Upper lobe of right lung (tissue), 1 donor: ENCODE results near the gene KCNQ4. TPM values are rescaled to one million over a fixed set of nuclear protein-coding genes. Genes with fewer than 3 reads are reported as not detected.

Experiments used
- ATAC-seq: fragments of 200-7000 bp; cut with Tn5 transposase; one replicate; pipeline ENCODE4 v1.9.1; 2020; ENCODE audit warnings: mild to moderate bottlenecking, moderate library complexity
- DNase-seq: peaks from one replicate; pipeline ENCODE4 v3.0.0-alpha.2; 2020
- H3K27ac ChIP-seq: fragments of 200-600 bp; one replicate; pipeline ENCODE4 v1.8.0; 2022
- H3K27me3 ChIP-seq: fragments of 200-600 bp; one replicate; pipeline ENCODE4 v1.8.0; 2022; ENCODE audit warnings: mild to moderate bottlenecking
- H3K36me3 ChIP-seq: fragments of 200-600 bp; one replicate; pipeline ENCODE4 v1.8.0; 2022
- H3K4me1 ChIP-seq: fragments of 200-600 bp; one replicate; pipeline ENCODE4 v1.8.0; 2022
- H3K4me3 ChIP-seq: fragments of 200-600 bp; one replicate; pipeline ENCODE4 v1.8.0; 2022; ENCODE audit warnings: mild to moderate bottlenecking
- H3K9me3 ChIP-seq: fragments of 200-600 bp; one replicate; pipeline ENCODE4 v1.8.0; 2022
- CTCF ChIP-seq: fragments of 200-600 bp; IDR thresholded peaks from one replicate; pipeline ENCODE4 v1.8.0; 2022; ENCODE audit warnings: antibody characterized with exemption
- intact Hi-C: fragments of 100-400 bp; cut with DNase I; formaldehyde crosslinking; loops from one replicate; pipeline ENCODE4 v1.11.0; 2022
- total RNA-seq: library from RNA; stranded (reverse); fragmentation: NEBNext Ultra II Directional; extraction: Animal tissue kit (Norgen Biotek cat#: 25700); gene quantifications from one replicate; pipeline ENCODE4 v1.2.1, GENCODE V29; 2021
- donor health status: DM: no; HTN: yes; CAD: no; lungs with severe emphysema.

The KCNQ4 gene
- total RNA-seq, 1 donor from 2014 or later = 0.96 TPM

- H3K4me3 ChIP-seq = no peak overlapping the region
- no peaks in the 10 kb centered on the region for H3K36me3 ChIP-seq
- no peak overlapping the region for H3K27ac ChIP-seq
- no peaks in the 10 kb centered on the region for H3K27me3 ChIP-seq
- H3K4me1 ChIP-seq = no peaks in the 10 kb centered on the region
- H3K9me3 ChIP-seq = no peaks in the 10 kb centered on the region
- TF ChIP-seq CTCF = no peak
- DNase-seq = no peak
- intact Hi-C loops = loop anchor here (10.0 kb wide), 1 partner anchor 228 kb away; no protein-coding TSS in a partner anchor
- no peak for ATAC-seq
Measured at GRCh38 chr1:40842691-40843090, 59.1 kb downstream of the KCNQ4 start.

- Histone ChIP-seq H3K4me3 (no peak overlapping the region), H3K9me3 (no peaks in the 10 kb centered on the region), H3K27ac (no peak overlapping the region), H3K27me3 (no peaks in the 10 kb centered on the region), H3K4me1 (no peaks in the 10 kb centered on the region), H3K36me3 (no peaks in the 10 kb centered on the region)
- ATAC-seq (no peak), DNase-seq (no peak)
- no peak for TF ChIP-seq CTCF
- intact Hi-C loops = loop anchor here (10.0 kb wide), 1 partner anchor 229 kb away; no protein-coding TSS in a partner anchor
Measured at GRCh38 chr1:40844079-40844478, 60.5 kb downstream of the KCNQ4 start.

GRCh38 chr1:40844887-40845878, 61.6 kb downstream of the KCNQ4 start:
- Histone ChIP-seq H3K27me3 (no peaks in the 10 kb centered on the region), H3K4me3 (no peak overlapping the region), H3K36me3 (no peaks in the 10 kb centered on the region), H3K27ac (no peak overlapping the region), H3K9me3 (no peaks in the 10 kb centered on the region), H3K4me1 (no peaks in the 10 kb centered on the region)
- no peak for TF ChIP-seq CTCF
- DNase-seq (no peak), ATAC-seq (no peak)
- intact Hi-C loops = loop anchor here (5.0 to 10.0 kb wide), 2 partner anchors 107 to 230 kb away; no protein-coding TSS in a partner anchor

GRCh38 chr1:40845895-40846294, 62.3 kb downstream of the KCNQ4 start:
- DNase-seq (no peak), ATAC-seq (no peak)
- Histone ChIP-seq H3K27ac (no peak overlapping the region), H3K9me3 (no peaks in the 10 kb centered on the region), H3K27me3 (no peaks in the 10 kb centered on the region), H3K4me1 (no peaks in the 10 kb centered on the region), H3K4me3 (no peak overlapping the region), H3K36me3 (no peaks in the 10 kb centered on the region)
- intact Hi-C loops = loop anchor here (5.0 to 10.0 kb wide), 2 partner anchors 106 to 231 kb away; no protein-coding TSS in a partner anchor
- no peak for TF ChIP-seq CTCF

- ATAC-seq = no peak
- intact Hi-C loops = loop anchor here (5.0 to 10.0 kb wide), 2 partner anchors 105 to 232 kb away; no protein-coding TSS in a partner anchor
- no peak for TF ChIP-seq CTCF
Measured at GRCh38 chr1:40847023-40847745, 63.6 kb downstream of the KCNQ4 start.

More at GRCh38 chr1:40847023-40847745, 63.6 kb downstream of the KCNQ4 start:
- no peak overlapping the region for H3K27ac ChIP-seq
- no peak for DNase-seq
- H3K27me3 ChIP-seq = no peaks in the 10 kb centered on the region
- no peaks in the 10 kb centered on the region for H3K4me1 ChIP-seq
- no peaks in the 10 kb centered on the region for H3K36me3 ChIP-seq
- no peaks in the 10 kb centered on the region for H3K9me3 ChIP-seq
- no peak overlapping the region for H3K4me3 ChIP-seq
